HG03575 (cell line): ENCODE results near the gene SIRPG.
"Not testable (repeated sequence)": the region's sequence is repeated elsewhere in the genome, so short reads cannot be mapped to it uniquely, and the experiment has no call there.

Experiments
- ATAC-seq: cut with Tn5 transposase; IDR thresholded peaks from one replicate; pipeline ENCODE4 v1.9.1; 2021; ENCODE audit not compliant: unreplicated experiment, insufficient number of reproducible peaks, low FRiP score; ENCODE audit errors: extremely low read depth

SIRPG gene

GRCh38 chr20:1644101-1644962 is 13.2 kb downstream of the SIRPG start:
- ATAC-seq: no peak

- ATAC-seq: not testable (repeated sequence)
Measured at GRCh38 chr20:1638643-1639042, 18.9 kb downstream of the SIRPG start.

DNA sequence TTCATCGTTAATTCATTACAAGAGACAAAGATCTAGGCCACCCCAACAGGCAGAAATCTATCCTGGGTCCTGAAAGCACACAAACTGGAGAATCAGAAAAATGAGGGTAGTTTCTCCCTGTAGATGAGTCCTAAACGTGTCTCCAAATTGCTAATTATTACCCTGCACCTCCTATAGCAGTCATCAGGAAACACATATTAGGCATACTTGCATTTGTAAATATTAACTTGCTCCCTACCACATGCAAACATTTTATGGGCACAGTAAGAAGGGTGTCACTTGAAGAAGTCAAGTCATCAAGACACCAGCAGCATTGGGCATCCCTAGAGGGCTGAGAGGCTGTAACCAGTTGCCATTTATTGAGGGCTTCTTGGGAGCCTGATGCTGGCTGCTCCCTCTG is 19.8 kb downstream of the SIRPG start:
- ATAC-seq: no peak

- no peak for ATAC-seq
Measured at GRCh38 chr20:1637226-1637625, 20.4 kb downstream of the SIRPG start.

- ATAC-seq: no peak
Measured at GRCh38 chr20:1636621-1637020, 21.0 kb downstream of the SIRPG start.

DNA sequence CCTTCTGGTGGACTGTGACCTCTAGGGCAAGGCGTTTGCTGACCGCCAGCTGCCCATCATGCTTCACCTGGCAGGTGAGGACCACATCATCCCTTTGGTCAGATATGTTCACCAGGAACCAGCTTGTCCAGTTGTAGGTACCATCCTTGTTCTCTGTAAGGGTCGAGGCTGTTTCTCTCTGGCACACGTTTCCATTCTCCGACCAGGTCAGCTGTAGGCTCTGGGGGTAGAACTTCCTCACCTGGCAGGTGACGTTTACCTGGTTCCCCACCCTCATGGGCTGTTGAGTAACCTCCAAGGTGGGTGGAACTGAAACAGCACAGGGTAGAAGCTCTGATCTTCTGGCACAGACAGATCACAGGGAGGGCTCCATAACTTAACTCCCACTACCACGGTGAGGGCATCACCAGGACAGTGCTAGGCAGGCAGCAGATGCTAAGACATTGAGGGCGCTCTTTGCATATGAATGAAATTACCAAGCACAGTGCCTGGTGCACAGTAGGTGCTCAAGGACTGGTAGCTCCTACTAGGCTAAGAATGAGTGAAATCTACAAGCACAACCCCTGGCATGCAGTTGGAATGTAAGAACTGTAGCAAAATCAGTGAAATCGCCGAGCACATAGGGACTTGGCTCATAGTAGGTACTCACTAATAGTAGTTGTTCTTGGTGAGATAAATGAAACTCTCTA is 22.1 kb downstream of the SIRPG start:
- ATAC-seq: no peak

- ATAC-seq: no peak
Measured at GRCh38 chr20:1633535-1633934, 24.0 kb downstream of the SIRPG start.

- no peak for ATAC-seq
Measured at GRCh38 chr20:1632178-1632577, 25.4 kb downstream of the SIRPG start.

- ATAC-seq: no peak
Measured at GRCh38 chr20:1631309-1632151, 26.0 kb downstream of the SIRPG start.

GRCh38 chr20:1630186-1630585 is 27.4 kb downstream of the SIRPG start:
- ATAC-seq: no peak

GRCh38 chr20:1629321-1629720 is 28.3 kb downstream of the SIRPG start:
- no peak for ATAC-seq

GRCh38 chr20:1628621-1629020 is 29.0 kb downstream of the SIRPG start:
- ATAC-seq: no peak

- ATAC-seq: no peak
Measured at GRCh38 chr20:1627200-1627550, 30.4 kb downstream of the SIRPG start.

DNA sequence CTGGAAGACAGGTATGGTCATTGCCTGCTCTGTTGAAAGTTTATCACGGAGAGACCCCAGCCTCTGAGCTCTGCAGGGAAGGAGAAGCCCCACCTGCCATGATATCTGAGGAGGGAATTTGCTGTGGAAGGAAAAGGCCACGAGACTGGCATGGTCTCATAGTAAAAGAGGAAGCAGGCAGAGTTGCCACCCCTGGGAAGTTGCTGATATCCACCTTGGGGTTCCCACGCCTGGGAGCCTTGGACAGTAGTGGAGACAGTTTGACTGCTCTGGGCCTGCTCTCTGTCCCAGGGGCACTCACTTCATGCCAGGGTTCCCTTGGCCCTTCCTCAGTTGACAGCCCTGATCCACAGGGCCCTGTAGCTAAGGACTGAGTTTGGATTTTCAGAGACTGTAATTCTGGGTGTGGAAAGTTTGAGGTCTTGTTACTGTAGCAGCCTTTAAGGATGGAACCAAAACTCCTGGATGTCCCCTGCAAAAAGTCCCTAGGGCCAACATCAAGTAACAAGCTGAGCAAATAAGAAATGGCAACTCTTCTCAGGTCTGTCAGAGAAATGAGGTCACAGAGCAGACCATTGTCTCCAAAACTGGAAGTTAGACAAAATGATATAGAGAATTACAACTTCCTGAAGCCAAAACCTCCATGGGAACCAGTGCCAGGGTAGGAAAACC is 30.9 kb downstream of the SIRPG start:
- no peak for ATAC-seq

DNA sequence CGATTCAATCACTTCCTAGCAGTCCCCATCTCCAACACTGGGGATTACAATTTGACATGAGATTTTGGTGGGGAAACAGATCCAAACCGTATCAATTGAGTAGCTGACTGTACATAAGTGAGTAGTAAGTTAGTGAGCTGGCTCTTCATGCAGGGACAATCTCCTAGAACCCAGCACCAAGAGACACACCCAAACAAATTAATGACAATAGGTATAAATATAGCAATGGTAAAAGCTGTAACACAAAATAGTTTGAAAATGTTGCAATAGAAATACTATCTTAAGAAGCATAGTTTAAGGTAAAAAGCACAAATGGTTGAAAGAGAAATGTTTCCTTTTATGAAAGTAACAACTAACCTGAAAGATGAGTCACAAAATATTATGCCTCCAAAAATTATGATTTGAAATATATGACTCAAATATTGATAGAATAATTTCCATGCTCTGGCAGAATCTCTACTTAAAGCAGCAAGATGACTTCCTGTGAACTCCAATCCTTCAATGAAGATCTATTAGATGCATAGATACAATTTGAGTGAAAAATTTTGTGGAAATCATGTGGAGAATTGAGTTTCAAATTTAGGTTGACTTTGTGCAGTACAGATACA is 32.4 kb downstream of the SIRPG start:
- no peak for ATAC-seq

- ATAC-seq: no peak
Measured at GRCh38 chr20:1623501-1624205, 33.9 kb downstream of the SIRPG start.

DNA sequence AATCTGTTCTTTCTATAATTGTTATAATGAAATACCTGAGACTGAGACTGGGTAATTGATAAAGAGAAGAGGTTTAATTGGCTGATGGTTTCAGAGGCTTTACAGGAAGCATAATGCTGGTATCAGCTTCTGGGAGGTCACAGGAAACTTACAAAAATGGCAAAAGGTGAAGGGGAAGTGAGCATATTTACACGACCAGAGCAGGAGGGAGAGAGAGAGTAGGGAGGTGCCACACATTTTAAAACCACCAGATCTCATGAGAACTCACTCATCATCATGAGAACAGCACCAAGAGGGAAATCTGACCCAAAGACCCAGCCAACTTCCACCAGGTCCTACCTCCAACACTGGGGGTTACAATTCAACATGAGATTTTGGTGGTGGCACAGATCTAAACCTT is 35.1 kb downstream of the SIRPG start:
- no peak for ATAC-seq

DNA sequence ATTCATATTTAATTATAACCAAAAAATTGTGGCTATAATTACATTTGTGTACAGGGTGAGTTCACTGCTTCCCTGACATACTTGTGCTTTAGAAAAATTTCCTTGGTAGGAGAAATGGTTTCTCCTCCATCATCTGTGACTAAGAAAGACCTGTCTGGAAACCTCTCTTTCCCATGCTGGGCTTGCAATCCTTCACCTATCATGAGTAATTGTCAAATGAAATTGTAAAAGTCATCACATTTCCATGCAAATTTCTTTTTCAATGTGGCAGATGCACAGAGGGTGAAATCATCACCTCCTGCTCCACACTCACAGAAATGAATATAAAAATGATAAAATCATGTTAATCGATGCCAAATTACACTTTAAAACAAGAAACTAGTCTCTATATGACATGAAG is 36.3 kb downstream of the SIRPG start:
- no peak for ATAC-seq
